Large intestine (tissue), 12 donors: ENCODE data around the gene CD47. TPM values are rescaled to one million over a fixed set of nuclear protein-coding genes. Genes with fewer than 3 reads are reported as not detected.

Experiments
- DNase-seq, 2 donors: peaks; one replicate each; pipeline versions ENCODE4 v3.0.0 to v3.0.0-alpha.2; 2013
- H3K27ac ChIP-seq: one replicate; pipeline ENCODE4 v1.5.1; 2013; ENCODE audit warnings: low read length
- H3K27me3 ChIP-seq: 2 replicates; pipeline ENCODE4 v1.6.1; 2013; ENCODE audit warnings: low read length; ENCODE audit not compliant: control insufficient read depth, insufficient read depth
- H3K36me3 ChIP-seq: 2 replicates; pipeline ENCODE4 v1.6.1; 2013; ENCODE audit warnings: low read length; ENCODE audit not compliant: control insufficient read depth, insufficient read depth
- H3K4me1 ChIP-seq: one replicate; pipeline ENCODE4 v1.6.1; 2013; ENCODE audit warnings: low read length; ENCODE audit not compliant: control insufficient read depth, insufficient read depth
- H3K4me3 ChIP-seq: one replicate; pipeline ENCODE4 v1.5.1; 2013; ENCODE audit warnings: low read length
- H3K9me3 ChIP-seq: one replicate; pipeline ENCODE4 v1.6.1; 2013; ENCODE audit warnings: mild to moderate bottlenecking, low read depth, low read length, moderate library complexity; ENCODE audit not compliant: control insufficient read depth
- WGBS: methylation state at CpG from one replicate; pipeline ENCODE4 v1.1.5; 2013; ENCODE audit warnings: low lambda C conversion rate; ENCODE audit not compliant: insufficient coverage; 5-methylcytosine and 5-hydroxymethylcytosine counted together
- long read RNA-seq, 11 donors: transcript quantifications; one replicate each; lab custom pipeline, GENCODE V29; 2026
- polyA plus RNA-seq: library from polyadenylated mRNA; unstranded; fragments of 120-200 nt; gene quantifications from one replicate; pipeline ENCODE4 v1.2.1, GENCODE V29; 2013

The CD47 gene
- polyA plus RNA-seq, result 86.7 TPM
- long read RNA-seq, donor 1, full-length matches to known transcripts, result 15 of 22 reads
- long read RNA-seq, donor 1, partial matches to known transcripts, result 7 of 22 reads
- long read RNA-seq, donor 1, other reads (novel, unspliced or antisense), result 0 of 22 reads
- long read RNA-seq, donor 2, full-length matches to known transcripts, result 26 of 45 reads
- long read RNA-seq, donor 2, partial matches to known transcripts, result 19 of 45 reads
- long read RNA-seq, donor 2, other reads (novel, unspliced or antisense), result 0 of 45 reads
- long read RNA-seq, donor 3, result 0 reads
- long read RNA-seq, donor 4, partial matches to known transcripts, result 0 of 3 reads
- long read RNA-seq, donor 4, other reads (novel, unspliced or antisense), result 0 of 3 reads
- long read RNA-seq, donor 5, full-length matches to known transcripts, result 13 of 13 reads
- long read RNA-seq, donor 5, partial matches to known transcripts, result 0 of 13 reads
- long read RNA-seq, donor 5, other reads (novel, unspliced or antisense), result 0 of 13 reads
- long read RNA-seq, donor 6, full-length matches to known transcripts, result 18 of 34 reads
- long read RNA-seq, donor 6, partial matches to known transcripts, result 16 of 34 reads
- long read RNA-seq, donor 6, other reads (novel, unspliced or antisense), result 0 of 34 reads
- long read RNA-seq, donor 7, full-length matches to known transcripts, result 9 of 9 reads
- long read RNA-seq, donor 7, partial matches to known transcripts, result 0 of 9 reads
- long read RNA-seq, donor 7, other reads (novel, unspliced or antisense), result 0 of 9 reads
- long read RNA-seq, donor 8, full-length matches to known transcripts, result 22 of 37 reads
- long read RNA-seq, donor 8, partial matches to known transcripts, result 15 of 37 reads
- long read RNA-seq, donor 8, other reads (novel, unspliced or antisense), result 0 of 37 reads
- long read RNA-seq, donor 9, full-length matches to known transcripts, result 7 of 7 reads
- long read RNA-seq, donor 9, partial matches to known transcripts, result 0 of 7 reads
- long read RNA-seq, donor 9, other reads (novel, unspliced or antisense), result 0 of 7 reads
- long read RNA-seq, donor 10, full-length matches to known transcripts, result 28 of 48 reads
- long read RNA-seq, donor 10, partial matches to known transcripts, result 14 of 48 reads
- long read RNA-seq, donor 10, other reads (novel, unspliced or antisense), result 6 of 48 reads
- long read RNA-seq, donor 11, full-length matches to known transcripts, result 17 of 17 reads
- long read RNA-seq, donor 11, partial matches to known transcripts, result 0 of 17 reads
- long read RNA-seq, donor 11, other reads (novel, unspliced or antisense), result 0 of 17 reads

DNA sequence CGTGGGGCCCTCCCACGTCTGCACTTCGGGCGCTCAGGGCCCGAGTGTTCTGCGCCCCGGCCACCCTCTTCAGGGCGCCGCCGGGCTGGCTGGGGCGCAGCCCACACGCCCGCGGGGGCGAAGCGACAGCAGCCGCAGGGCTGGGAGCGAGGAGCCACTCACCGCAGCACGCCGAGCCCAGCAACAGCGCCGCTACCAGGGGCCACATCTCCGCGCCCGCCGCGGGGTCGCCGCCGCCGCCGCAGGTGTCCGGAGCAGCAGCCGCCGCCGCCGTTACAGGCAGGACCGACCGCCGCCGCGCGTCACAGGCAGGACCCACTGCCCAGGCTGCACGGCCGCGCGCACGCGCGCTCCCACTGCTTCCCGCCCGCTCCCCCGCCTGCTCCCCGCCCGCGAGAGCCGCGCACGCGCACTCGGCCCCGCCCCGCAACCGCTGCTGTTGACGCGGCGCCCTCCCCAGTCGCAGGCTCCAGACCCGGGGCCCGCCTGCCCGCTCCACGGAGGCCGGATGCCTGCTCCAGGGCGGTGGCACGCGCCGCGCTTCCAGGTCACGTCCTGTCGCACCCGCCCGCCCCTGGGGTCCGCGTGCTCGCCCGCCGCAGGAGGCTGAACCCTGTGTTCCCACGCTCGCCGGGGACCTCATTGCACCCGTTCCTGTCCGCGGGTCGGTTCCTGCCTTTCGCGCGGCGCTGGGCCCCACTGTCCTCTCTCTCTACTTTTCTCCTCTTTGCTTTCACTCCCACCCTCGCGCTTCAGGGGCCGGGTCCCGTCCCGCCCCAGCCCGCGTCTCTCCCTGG, at the start of gene CD47:
TSS of gene CD47 (minus strand) at position 331 of the 797 bp plus-strand sequence. CDS start at position 208, 123 bp downstream.
- Histone ChIP-seq H3K27me3 (peaks cover 3% of the 10 kb centered on the region), H3K36me3 (no peaks in the 10 kb centered on the region), H3K9me3 (peaks cover 4% of the 10 kb centered on the region), H3K4me3 (peak within 1 kb of the TSS; percentile 95), H3K4me1 (peaks cover 9% of the 10 kb centered on the region), H3K27ac (peak within 1 kb of the TSS; percentile 78)
- no CpG with 5 or more reads among the region's 106 CpGs for WGBS
- peak; percentile 94 to 95 for DNase-seq

DNA sequence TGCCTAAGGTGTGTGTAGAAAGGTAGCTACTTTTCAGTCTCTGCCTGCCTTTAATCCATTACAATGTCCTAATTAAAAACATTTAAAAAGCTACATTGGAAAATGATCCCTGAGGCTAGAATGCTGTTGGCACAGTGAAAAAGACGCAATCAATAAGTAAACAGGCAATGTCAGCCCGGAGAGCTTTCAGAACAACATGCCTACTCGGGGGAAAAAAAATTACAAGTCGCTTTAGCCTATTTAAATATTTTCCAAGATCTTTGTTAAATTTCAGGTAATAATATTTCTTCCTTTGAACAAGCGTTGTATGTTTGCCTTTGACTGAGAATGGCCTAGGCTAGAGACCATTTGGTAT, 46.6 kb upstream of the CD47 start:
- Histone ChIP-seq H3K27me3 (no peaks in the 10 kb centered on the region), H3K4me1 (no peaks in the 10 kb centered on the region), H3K4me3 (no peak overlapping the region), H3K9me3 (no peaks in the 10 kb centered on the region), H3K27ac (peak overlapping the region; percentile 23), H3K36me3 (no peaks in the 10 kb centered on the region)
- 0% methylated on average over 1 of the region's 5 CpGs for WGBS
- DNase-seq, result no peak

DNA sequence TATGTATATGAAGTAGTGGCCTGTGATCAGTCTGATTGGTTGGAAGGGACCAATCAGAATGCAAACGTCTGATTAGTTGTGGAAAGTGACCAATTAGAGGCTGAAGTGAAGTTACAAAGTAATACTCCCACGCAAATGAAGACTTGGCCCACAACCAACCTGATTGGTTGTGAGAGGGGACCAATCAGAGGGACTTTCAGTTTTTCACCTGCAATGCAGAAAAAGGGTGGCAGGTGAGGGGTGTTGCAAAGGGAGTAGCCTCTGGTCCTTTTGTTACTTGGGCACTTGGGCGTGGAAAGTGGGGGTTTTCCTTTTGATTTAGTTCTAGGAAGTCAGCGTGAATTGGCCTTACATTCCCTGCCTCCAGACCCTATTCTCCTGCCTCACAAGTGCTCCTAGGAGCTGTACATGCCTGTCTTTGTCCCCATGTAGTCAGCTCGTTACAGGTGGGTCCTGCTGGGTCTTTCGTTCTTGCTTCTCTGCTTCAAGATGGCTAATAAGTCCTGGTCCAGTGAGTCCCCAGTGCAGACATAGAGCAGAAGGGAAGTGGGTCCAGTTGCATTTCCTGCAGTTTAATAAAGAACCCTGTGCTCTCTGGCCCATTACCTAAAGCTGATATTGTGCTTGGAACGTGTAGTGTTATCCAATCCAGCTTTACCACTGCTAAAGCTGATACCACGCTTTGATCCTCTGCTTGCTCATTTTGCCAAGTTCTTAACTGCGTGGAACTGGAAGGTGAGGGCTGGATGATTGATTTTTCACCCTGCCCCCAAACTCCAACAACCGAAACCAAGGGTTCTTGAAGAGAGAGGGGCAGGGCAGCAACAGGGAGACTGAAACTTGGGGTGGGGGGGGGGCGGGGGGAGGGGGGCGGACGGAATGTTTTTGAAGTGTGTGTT, 46.0 kb upstream of the CD47 start:
- peak in 1 of 2 donors; percentile 58 for DNase-seq

DNA sequence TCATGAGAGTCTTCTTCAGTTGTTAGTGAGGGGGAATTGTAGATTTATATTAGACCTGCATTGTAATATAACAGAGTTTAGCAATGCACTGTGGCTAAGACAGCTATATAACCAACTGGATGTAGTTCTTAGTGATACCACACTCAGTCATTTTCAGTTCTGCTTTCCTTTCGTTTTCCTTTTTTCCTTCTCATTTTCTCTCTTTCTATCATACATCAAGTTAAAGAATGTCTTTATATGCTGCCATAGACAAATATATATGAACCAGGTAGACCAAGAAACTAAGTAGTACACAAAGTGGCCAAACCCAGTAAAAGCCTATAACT, 43.7 kb upstream of the CD47 start:
- 79% methylated on average over 1 of the region's 1 CpG for WGBS
- no peak for DNase-seq
- Histone ChIP-seq H3K4me1 (no peaks in the 10 kb centered on the region), H3K4me3 (no peak overlapping the region), H3K27me3 (no peaks in the 10 kb centered on the region), H3K36me3 (no peaks in the 10 kb centered on the region), H3K9me3 (no peaks in the 10 kb centered on the region), H3K27ac (no peak overlapping the region)

More for the DNA sequence above, 46.0 kb upstream of the CD47 start:
- no peak overlapping the region for H3K4me3 ChIP-seq
- WGBS, result no CpG with 5 or more reads among the region's 13 CpGs
- H3K27me3 ChIP-seq, result no peaks in the 10 kb centered on the region
- peak overlapping the region; percentile 35 for H3K27ac ChIP-seq
- H3K9me3 ChIP-seq, result no peaks in the 10 kb centered on the region
- no peaks in the 10 kb centered on the region for H3K4me1 ChIP-seq
- H3K36me3 ChIP-seq, result no peaks in the 10 kb centered on the region

DNA sequence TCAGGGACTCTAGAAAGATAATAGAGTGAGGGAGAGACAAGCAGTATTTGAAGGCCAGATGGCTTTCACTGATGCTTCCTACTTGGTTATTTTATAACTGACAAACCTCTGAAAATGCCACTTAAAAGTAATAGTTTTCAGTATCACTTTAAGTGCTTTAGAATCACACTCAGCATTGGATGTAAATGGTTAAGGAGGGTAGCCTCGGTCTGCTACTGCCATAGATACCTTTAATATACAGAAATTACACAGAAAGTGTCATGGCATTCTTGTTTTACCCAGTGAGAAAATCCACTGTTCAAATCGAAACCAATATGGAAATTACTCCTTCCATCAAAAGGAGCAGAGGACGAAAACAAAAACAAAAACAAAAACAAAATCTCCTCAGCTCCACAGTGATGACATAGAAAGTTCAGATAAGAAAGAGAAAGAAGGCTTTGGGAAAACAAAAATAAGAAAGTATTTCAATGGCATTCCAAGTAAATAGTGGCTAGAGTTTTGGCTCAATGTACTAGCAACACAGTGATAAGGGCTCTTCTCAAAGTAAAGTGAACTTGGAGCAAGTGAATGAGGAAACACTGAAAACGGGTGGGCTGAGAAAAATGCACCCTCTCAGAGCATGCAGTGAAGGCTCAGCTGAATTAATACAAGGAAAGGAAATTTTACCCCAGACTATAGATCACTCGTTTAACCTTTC, 43.2 kb upstream of the CD47 start:
- no peak overlapping the region for H3K27ac ChIP-seq
- H3K4me1 ChIP-seq, result no peaks in the 10 kb centered on the region
- WGBS, result no CpG with 5 or more reads among the region's 5 CpGs

DNA sequence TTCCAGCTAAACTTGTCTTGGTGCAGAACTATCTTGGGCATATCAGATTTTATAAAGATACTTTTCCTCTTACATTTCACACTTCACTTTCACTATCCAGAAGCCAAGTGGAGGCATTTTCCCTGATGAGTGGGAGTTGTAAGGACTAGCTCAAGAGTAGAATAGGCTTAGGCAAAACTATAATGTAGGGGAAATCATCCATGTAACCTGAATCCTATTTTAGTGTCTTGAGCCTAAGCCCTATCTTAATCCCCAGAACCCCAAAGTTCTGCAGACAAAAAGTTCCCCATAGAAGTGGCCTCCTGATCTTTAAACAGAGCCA, 42.2 kb upstream of the CD47 start:
- H3K36me3 ChIP-seq, result no peaks in the 10 kb centered on the region
- no peak overlapping the region for H3K4me3 ChIP-seq
- H3K9me3 ChIP-seq, result no peaks in the 10 kb centered on the region
- no peaks in the 10 kb centered on the region for H3K27me3 ChIP-seq
- DNase-seq, result no peak
- H3K4me1 ChIP-seq, result no peaks in the 10 kb centered on the region
- no peak overlapping the region for H3K27ac ChIP-seq

More for the DNA sequence above, 43.2 kb upstream of the CD47 start:
- no peak for DNase-seq
- no peaks in the 10 kb centered on the region for H3K36me3 ChIP-seq
- H3K27me3 ChIP-seq, result no peaks in the 10 kb centered on the region
- no peak overlapping the region for H3K4me3 ChIP-seq
- H3K9me3 ChIP-seq, result no peaks in the 10 kb centered on the region

DNA sequence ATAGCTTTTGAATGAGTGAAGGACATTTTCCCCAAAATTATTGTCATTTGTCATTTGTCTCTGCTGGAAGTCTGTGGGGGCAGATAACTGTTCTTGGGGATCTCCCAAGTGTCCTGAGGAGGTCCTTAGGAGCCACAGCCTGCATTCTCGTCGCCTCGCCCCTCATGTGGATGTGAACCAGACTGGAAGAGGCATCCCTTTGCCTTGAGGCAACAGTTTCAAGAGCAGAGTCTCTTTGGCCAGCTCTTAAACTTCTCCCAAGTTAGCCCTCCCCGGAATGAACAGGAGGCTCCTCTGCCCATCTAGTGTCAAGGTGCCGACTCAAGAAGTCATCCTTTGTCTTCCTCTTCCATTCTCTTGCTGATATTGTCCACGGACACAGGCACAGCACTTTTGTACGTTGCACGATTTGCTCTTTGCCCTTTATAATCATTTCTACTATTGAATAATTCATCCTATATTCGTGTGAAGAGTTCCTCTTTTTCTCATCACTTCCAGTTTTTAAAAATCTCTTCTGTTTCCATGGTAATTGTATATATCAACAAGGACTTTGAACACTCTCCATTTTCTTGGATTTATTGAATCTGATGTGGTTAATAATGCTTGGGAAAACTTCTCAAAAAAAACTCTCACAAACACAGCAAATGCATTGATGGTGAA, 40.8 kb upstream of the CD47 start:
- H3K27ac ChIP-seq, result no peak overlapping the region
- 80% methylated on average over 4 of the region's 9 CpGs for WGBS

DNA sequence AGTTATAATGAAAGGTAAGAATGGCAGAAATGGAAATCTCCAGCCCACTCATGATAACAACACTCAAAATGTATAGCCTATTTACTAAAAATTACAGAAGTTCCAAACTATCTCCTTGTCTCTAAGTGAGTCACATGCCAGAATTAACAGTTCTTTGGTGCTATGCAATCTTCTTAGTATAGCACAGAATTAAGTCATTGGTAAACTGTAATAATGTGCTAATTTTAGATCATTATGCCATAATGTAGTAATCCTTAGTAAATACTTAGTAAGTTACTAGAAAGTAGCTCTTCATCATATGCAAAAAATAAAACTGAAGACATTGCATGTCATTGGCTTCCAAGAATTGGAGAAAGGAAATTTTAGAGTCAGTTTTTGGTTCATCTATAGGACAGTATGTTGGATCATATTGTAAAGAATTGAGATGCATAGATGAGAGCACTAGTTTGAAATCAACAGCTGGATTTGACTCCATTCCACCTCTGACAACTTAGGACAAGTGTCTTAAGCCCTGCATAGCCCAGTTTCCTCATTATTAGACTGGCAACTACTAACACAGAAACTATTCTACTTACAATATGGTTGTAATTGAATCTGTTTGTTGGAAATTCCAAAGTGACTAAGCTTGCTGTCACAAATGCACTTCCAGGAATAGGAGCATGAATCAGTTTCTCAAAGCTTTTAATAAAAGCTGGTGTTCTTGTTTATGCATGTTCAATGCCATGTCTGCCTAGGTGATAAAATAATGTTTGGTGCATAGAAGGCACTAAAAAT, 40.1 kb upstream of the CD47 start:
- H3K27me3 ChIP-seq, result no peaks in the 10 kb centered on the region
- no peak overlapping the region for H3K27ac ChIP-seq
- H3K36me3 ChIP-seq, result no peaks in the 10 kb centered on the region
- H3K4me1 ChIP-seq, result no peaks in the 10 kb centered on the region
- DNase-seq, result no peak
- no peak overlapping the region for H3K4me3 ChIP-seq
- H3K9me3 ChIP-seq, result no peaks in the 10 kb centered on the region

More for the DNA sequence above, 40.8 kb upstream of the CD47 start:
- Histone ChIP-seq H3K9me3 (no peaks in the 10 kb centered on the region), H3K4me1 (no peaks in the 10 kb centered on the region), H3K36me3 (no peaks in the 10 kb centered on the region), H3K27me3 (no peaks in the 10 kb centered on the region), H3K4me3 (no peak overlapping the region)
- no peak for DNase-seq
